BLaER1 treated with 17β-estradiol and CSF1 and Interleukin-3, amounts not matched to agents 10 nM and 100 nM (cell line): ENCODE results near the gene FMO2.
"Not testable (repeated sequence)": the region's sequence is repeated elsewhere in the genome, so short reads cannot be mapped to it uniquely, and the experiment has no call there.

Experiments
- H3K27ac ChIP-seq, 11 experiments: shearing (Covaris generic); formaldehyde crosslinking; 2 replicates each; pipeline ENCODE4 v1.8.1; 2022
- H3K27me3 ChIP-seq, 11 experiments: shearing (Covaris generic); formaldehyde crosslinking; 2 replicates each; pipeline ENCODE4 v1.8.1; 2022
- H3K36me3 ChIP-seq, 11 experiments: shearing (Covaris generic); formaldehyde crosslinking; 2 replicates each; pipeline ENCODE4 v1.8.1; 2022
- H3K4me1 ChIP-seq, 10 experiments: shearing (Covaris generic); formaldehyde crosslinking; 2 replicates each; pipeline ENCODE4 v1.8.1; 2022
- H3K4me2 ChIP-seq, 11 experiments: shearing (Covaris generic); formaldehyde crosslinking; 2 replicates each; pipeline ENCODE4 v1.8.1; 2022
- H3K4me3 ChIP-seq, 10 experiments: shearing (Covaris generic); formaldehyde crosslinking; 2 replicates each; pipeline ENCODE4 v1.8.1; 2022
- H3K9ac ChIP-seq, 11 experiments: shearing (Covaris generic); formaldehyde crosslinking; 2 replicates each; pipeline ENCODE4 v1.8.1; 2022
- H3K9me3 ChIP-seq, 11 experiments: shearing (Covaris generic); formaldehyde crosslinking; replicated peaks in 1 of 11; 2 replicates each; pipeline ENCODE4 v1.8.1; 2022
- H4K20me1 ChIP-seq, 11 experiments: shearing (Covaris generic); formaldehyde crosslinking; 2 replicates each; pipeline ENCODE4 v1.8.1; 2022
- Cebpa-rat ChIP-seq, 11 experiments: shearing (Covaris generic); IDR thresholded peaks; 2 replicates each; pipeline ENCODE4 v1.8.1; 2022

The FMO2 gene

DNA sequence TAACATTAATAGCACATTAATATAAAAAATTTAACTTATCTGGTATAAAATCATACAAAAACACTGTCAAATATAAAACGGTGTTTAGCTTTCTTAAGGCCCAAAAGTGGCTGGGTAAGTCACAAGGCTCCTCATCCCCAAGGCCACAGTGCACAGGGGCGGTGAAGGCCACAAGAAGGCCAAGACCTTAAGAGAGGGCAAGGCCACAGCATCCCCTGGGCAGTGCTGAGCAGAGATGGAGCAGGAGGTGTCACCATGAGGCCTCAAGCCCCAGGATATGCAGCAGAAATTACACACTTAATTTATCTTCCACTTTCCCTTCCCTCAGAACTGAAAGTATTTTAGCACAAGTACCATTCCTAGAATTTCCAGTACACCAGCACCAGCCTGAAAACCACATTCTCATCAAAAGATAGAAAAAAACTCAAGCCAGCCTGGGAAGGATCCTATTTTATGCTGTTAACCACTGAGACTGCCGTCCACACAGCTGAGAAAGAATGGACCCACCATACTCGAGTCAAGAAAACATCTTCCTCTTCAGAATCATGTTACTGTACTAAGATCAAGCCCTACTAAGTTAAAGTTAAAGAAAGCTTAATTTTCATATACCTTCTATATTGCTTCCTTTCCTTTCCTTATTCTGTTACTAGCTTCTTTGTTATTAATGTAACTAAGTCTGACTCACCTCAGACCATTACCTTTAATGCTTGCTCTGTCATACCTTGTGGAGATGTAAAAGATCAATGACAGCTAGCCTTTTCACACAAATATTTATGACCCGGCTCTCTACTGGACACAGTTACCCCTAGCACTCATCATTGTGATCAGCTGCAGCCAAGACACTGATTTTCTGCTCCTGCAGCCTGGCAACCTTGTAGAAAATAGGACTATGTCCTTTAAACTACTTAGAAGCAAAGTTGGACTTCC, 36.8 kb downstream of the FMO2 start:
- H3K9ac ChIP-seq = no peak overlapping the region
- H3K4me3 ChIP-seq = no peak overlapping the region
- no peaks in the 10 kb centered on the region for H3K36me3 ChIP-seq
- no peak overlapping the region for H3K4me2 ChIP-seq
- H4K20me1 ChIP-seq = no peaks in the 10 kb centered on the region
- H3K27me3 ChIP-seq = no peaks in the 10 kb centered on the region
- no peaks in the 10 kb centered on the region for H3K9me3 ChIP-seq
- TF ChIP-seq Cebpa-rat (IDR thresholded peaks at IDR 0.05) = no peak
- H3K27ac ChIP-seq = no peak overlapping the region
- H3K4me1 ChIP-seq = peaks cover 0 to 24% (median 0%) of the 10 kb centered on the region in 10 experiments; a peak in 5 of 20 replicates

DNA sequence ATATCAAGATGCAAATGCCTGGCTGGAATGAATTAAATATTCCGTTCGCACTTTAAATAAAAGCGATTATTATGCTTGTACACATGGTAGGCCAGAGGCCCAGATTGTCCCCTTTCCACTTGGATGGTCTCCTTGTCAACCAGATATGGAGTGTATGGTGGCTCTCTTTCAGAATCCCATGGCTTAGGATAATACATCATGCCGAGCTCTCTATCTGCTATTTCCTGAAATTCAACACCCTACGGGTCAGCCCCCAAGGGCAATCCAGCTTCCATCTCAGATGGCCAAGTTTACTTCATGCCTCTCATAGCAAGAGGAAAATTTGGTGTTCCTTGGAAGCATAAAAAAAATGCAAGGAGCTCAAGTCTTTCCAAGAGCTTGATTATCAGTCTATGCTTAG, 37.8 kb downstream of the FMO2 start:
- Histone ChIP-seq H3K4me2 (no peak overlapping the region), H3K36me3 (no peaks in the 10 kb centered on the region), H3K4me1 (peaks cover 0 to 24% (median 0%) of the 10 kb centered on the region in 10 experiments; a peak in 5 of 20 replicates), H4K20me1 (no peaks in the 10 kb centered on the region), H3K9me3 (no peaks in the 10 kb centered on the region), H3K27ac (no peak overlapping the region), H3K27me3 (no peaks in the 10 kb centered on the region), H3K9ac (no peak overlapping the region), H3K4me3 (no peak overlapping the region)
- no peak for TF ChIP-seq Cebpa-rat (IDR thresholded peaks at IDR 0.05)

DNA sequence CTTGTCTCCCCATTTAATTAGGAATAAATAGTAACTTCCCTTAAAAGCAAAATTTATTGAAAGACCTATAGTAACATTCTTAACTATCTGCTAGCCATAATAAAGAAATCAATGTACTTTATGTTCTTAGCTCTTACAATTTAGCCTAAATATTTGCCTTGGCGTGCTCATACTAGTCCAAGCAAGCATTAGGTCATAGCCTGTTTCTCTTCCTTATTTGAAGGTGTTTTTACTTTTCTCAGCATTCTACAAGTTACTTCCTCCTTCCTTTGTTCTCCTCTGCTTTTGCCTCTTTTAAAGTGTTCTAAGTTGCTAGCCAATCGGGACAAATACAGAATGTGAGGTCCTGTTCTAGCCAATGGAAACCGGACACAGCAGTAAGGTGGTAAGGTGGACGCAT, 39.2 kb downstream of the FMO2 start:
- not testable (repeated sequence) for H4K20me1 ChIP-seq, H3K36me3 ChIP-seq, H3K9ac ChIP-seq, H3K27me3 ChIP-seq, H3K4me3 ChIP-seq, H3K9me3 ChIP-seq
- H3K27ac ChIP-seq = peak overlapping the region in 1 of 11 experiments; percentile 20; a peak in 1 of 22 replicates
- H3K4me1 ChIP-seq = peaks cover 0 to 16% (median 0%) of the 10 kb centered on the region in 10 experiments; a peak in 5 of 20 replicates
- peak overlapping the region in 3 of 11 experiments; percentile 3 to 34 (median 8); a peak in 4 of 22 replicates for H3K4me2 ChIP-seq

DNA sequence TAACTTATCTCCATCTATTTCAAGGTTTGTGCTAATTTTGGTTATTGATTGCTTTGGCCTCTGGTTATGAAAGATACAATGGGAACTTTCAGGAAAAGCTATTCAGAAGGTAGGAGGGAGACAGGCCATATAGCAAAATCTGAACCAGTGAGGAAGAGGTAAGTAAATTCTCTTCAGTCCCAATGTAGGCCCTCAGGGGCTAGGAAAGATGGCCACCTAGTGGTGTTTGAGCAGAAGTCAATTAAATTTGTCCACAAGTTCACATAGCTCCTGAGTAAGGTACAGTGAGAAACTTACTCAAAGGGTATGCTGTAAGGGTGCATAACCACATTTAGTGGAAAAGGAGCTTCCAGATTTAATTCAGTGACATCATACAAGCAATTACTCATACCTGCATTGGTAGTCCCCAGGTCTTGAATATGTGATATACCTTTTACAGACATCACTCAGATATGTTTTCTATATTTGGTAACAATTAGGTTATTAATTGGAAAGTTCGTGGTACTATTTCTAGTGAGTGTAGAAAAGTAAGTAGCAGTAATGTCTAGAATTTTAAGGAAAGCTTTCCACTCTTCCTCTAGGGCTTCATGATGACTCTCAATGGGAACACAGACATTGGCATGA, 41.8 kb downstream of the FMO2 start:
- H3K4me1 ChIP-seq = peaks cover 0 to 14% (median 0%) of the 10 kb centered on the region in 10 experiments; a peak in 5 of 20 replicates
- no peak for TF ChIP-seq Cebpa-rat (IDR thresholded peaks at IDR 0.05)

DNA sequence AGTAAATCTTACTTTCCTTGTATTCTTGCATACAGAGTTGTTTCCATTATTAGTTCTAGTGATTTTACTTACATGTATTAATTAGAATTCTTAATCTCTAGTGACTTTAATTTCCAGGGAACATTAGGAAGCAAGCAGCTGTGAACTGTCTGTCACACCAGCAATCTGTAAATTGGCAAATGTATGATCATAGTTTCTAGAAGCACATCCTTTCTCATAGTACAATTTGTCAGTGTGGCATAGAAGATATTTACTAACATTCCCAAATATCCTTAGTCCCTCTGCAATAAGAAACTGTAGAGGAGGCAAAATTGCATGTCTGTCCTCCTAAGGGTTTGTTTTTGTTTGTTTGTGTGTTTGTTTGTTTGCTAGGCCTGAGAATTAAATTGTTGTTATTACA, 46.2 kb downstream of the FMO2 start:
- Histone ChIP-seq H3K4me3 (no peak overlapping the region), H3K27ac (no peak overlapping the region), H3K4me1 (no peaks in the 10 kb centered on the region), H3K27me3 (no peaks in the 10 kb centered on the region), H3K4me2 (no peak overlapping the region), H3K9me3 (peaks cover 0 to 24% (median 5%) of the 10 kb centered on the region in 11 experiments; a peak in 10 of 22 replicates), H3K36me3 (no peaks in the 10 kb centered on the region), H3K9ac (no peak overlapping the region), H4K20me1 (no peaks in the 10 kb centered on the region)
- TF ChIP-seq Cebpa-rat (IDR thresholded peaks at IDR 0.05) = no peak

More for the DNA sequence above, 41.8 kb downstream of the FMO2 start:
- no peaks in the 10 kb centered on the region for H4K20me1 ChIP-seq
- H3K27ac ChIP-seq = no peak overlapping the region
- no peak overlapping the region for H3K4me3 ChIP-seq
- H3K36me3 ChIP-seq = no peaks in the 10 kb centered on the region
- H3K9me3 ChIP-seq = no peaks in the 10 kb centered on the region
- no peak overlapping the region for H3K9ac ChIP-seq
- H3K27me3 ChIP-seq = no peaks in the 10 kb centered on the region
- H3K4me2 ChIP-seq = no peak overlapping the region

DNA sequence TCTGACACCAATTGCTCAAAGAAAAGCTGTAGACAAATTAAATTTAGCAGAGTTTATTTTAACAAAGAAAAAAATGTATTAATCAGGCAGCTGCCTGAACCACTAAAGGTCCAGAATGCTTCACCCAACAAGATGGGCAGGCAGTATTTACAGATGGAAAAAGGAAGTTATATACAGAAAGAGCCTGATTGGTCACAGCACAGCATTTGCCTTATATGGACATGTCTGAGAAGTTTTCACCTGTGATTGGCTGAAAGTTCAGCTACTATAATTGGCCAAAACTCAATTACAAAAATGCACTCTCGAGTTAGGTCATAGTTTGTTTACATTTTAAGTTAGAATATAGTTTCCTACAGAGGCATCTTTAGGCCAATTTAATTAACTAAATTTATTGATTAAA, 48.1 kb downstream of the FMO2 start:
- no peak overlapping the region for H3K9ac ChIP-seq
- H3K9me3 ChIP-seq = peaks cover 0 to 42% (median 18%) of the 10 kb centered on the region in 11 experiments; a peak in 16 of 22 replicates
- no peak overlapping the region for H3K27ac ChIP-seq
- H3K36me3 ChIP-seq = no peaks in the 10 kb centered on the region
- no peak for TF ChIP-seq Cebpa-rat (IDR thresholded peaks at IDR 0.05)
- no peaks in the 10 kb centered on the region for H3K27me3 ChIP-seq
- no peaks in the 10 kb centered on the region for H3K4me1 ChIP-seq
- no peak overlapping the region for H3K4me3 ChIP-seq
- no peak overlapping the region for H3K4me2 ChIP-seq
- H4K20me1 ChIP-seq = no peaks in the 10 kb centered on the region

DNA sequence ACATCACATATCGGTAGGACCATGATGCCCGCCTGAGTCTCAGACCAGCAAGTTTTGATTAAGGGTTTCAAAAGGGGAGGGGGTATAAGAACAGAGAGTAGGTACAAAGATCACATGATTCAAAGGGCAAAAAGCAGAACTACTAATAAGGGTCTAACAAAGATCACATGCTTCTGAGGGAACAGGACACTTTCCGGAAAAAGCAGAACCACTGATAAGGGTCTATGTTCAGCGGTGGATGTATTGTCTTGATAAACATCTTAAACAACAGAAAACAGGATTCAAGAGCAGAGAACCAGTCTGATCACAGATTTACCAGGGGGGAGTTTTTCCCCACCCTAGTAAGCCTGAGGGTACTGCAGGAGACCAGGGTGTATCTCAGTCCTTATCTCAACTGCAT, 51.1 kb downstream of the FMO2 start:
- peaks cover 0 to 54% (median 18%) of the 10 kb centered on the region in 11 experiments; a peak in 16 of 22 replicates for H3K9me3 ChIP-seq
- not testable (repeated sequence) for H3K4me1 ChIP-seq, H3K27ac ChIP-seq, H3K4me3 ChIP-seq, H3K27me3 ChIP-seq, H3K4me2 ChIP-seq, H4K20me1 ChIP-seq, H3K9ac ChIP-seq, H3K36me3 ChIP-seq

DNA sequence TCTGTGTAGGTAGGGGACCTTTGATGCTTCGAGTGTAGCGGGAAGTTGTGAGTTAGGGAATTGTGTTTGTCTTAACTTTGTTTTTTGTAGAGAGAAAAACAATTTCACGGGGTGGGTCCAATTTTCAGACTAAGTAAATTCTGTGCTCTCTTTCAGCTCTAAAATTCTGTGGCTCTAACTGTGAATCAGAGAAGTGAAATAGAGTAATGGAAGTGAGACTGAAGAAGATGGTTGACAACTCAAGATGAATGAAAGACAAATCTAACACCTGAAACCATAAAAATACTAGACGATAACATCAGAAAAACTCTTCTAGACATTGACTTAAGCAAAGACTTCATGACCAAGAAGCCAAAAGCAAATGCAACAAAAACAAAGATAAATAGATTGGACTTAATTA, 58.8 kb downstream of the FMO2 start:
- no peak for TF ChIP-seq Cebpa-rat (IDR thresholded peaks at IDR 0.05)
- Histone ChIP-seq H3K27me3 (no peaks in the 10 kb centered on the region), H3K27ac (no peak overlapping the region)

DNA sequence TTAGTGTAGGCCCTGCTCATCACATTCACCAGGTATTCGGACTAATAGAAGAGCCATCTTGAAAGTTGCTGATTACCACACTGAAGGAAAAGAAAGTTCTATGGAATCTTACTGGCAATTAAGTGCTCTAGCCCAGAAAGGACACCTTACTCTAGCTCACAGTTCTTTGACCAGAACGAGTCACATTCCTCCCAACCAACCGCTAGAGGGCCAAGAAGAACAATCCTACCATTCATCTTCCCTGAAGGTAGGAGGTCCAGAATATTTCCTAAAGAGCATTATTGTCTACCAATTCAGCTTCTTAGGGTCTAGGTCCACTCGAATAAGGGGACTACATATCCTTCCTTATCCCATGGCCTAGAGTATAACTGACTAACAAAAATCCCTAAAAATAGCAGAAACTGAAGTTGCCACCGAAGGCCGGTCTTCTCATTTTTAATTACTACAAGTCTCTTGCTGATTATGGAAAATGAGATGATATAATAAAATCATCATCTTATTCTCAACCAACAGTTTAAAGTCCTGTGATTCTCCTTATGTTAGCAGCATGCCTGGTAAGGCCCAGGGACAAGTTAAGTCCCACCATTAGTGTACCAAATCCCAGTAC, 60.5 kb downstream of the FMO2 start:
- Histone ChIP-seq H3K4me3 (no peak overlapping the region), H3K9ac (no peak overlapping the region), H3K27ac (no peak overlapping the region), H3K27me3 (no peaks in the 10 kb centered on the region), H4K20me1 (no peaks in the 10 kb centered on the region), H3K36me3 (no peaks in the 10 kb centered on the region), H3K4me2 (no peak overlapping the region), H3K4me1 (no peaks in the 10 kb centered on the region), H3K9me3 (peaks cover 0 to 3% (median 0%) of the 10 kb centered on the region in 11 experiments; a peak in 1 of 22 replicates)
- no peak for TF ChIP-seq Cebpa-rat (IDR thresholded peaks at IDR 0.05)

More for the DNA sequence above, 58.8 kb downstream of the FMO2 start:
- H3K4me3 ChIP-seq = no peak overlapping the region
- H3K36me3 ChIP-seq = no peaks in the 10 kb centered on the region
- H3K4me2 ChIP-seq = no peak overlapping the region
- no peaks in the 10 kb centered on the region for H3K4me1 ChIP-seq
- no peak overlapping the region for H3K9ac ChIP-seq
- peaks cover 0 to 12% (median 0%) of the 10 kb centered on the region in 11 experiments; a peak in 4 of 22 replicates for H3K9me3 ChIP-seq
- no peaks in the 10 kb centered on the region for H4K20me1 ChIP-seq
